Fibroblast of peridontal ligament (primary cell): ENCODE measurements around the gene VASH1.
A peak's percentile ranks its signal among the peaks of the same experiment; 100 is the strongest.

Experiments used
- DNase-seq: peaks from one replicate; pipeline ENCODE4 v3.0.0-alpha.2; 2010; ENCODE audit errors: extremely low read depth

VASH1 gene

GRCh38 chr14:76742966-76743365 is 18.3 kb upstream of the VASH1 start:
- DNase-seq = no peak

- no peak for DNase-seq
These were observed 8.5 kb upstream of the VASH1 start for GRCh38 chr14:76752744-76753143.

GRCh38 chr14:76753541-76754198 is 7.6 kb upstream of the VASH1 start:
- no peak for DNase-seq

GRCh38 chr14:76754586-76754985 is 6.7 kb upstream of the VASH1 start:
- no peak for DNase-seq

- no peak for DNase-seq
These were observed 5.5 kb upstream of the VASH1 start for GRCh38 chr14:76755610-76756370.

GRCh38 chr14:76756371-76756750 is 4.9 kb upstream of the VASH1 start:
- no peak for DNase-seq

GRCh38 chr14:76759589-76759988 is 1.7 kb upstream of the VASH1 start:
- no peak for DNase-seq

- DNase-seq = no peak
These were observed 735 bp upstream of the VASH1 start for GRCh38 chr14:76760331-76761135.

GRCh38 chr14:76761960-76762410 is 717 bp downstream of the VASH1 start:
- no peak for DNase-seq

- DNase-seq = no peak
These were observed 1.3 kb downstream of the VASH1 start for GRCh38 chr14:76762411-76763095.

GRCh38 chr14:76763096-76764041 is 2.1 kb downstream of the VASH1 start:
- DNase-seq = peak; percentile 15

GRCh38 chr14:76765461-76765931 is 4.2 kb downstream of the VASH1 start:
- no peak for DNase-seq

- no peak for DNase-seq
These were observed 6.7 kb downstream of the VASH1 start for GRCh38 chr14:76767681-76768656.

- DNase-seq = no peak
These were observed 7.6 kb downstream of the VASH1 start for GRCh38 chr14:76768671-76769500.

- no peak for DNase-seq
These were observed 8.5 kb downstream of the VASH1 start for GRCh38 chr14:76769636-76770292.

- no peak for DNase-seq
These were observed 9.5 kb downstream of the VASH1 start for GRCh38 chr14:76770521-76771436.

- no peak for DNase-seq
These were observed 10.2 kb downstream of the VASH1 start for GRCh38 chr14:76771437-76771980.
